Cortex of kidney (tissue), 1 donor: ENCODE data around the gene NOS3.

Experiments
- DNase-seq: peaks from one replicate; lab custom pipeline; 2025; lab: John Stamatoyannopoulos, UW

Gene NOS3

DNA sequence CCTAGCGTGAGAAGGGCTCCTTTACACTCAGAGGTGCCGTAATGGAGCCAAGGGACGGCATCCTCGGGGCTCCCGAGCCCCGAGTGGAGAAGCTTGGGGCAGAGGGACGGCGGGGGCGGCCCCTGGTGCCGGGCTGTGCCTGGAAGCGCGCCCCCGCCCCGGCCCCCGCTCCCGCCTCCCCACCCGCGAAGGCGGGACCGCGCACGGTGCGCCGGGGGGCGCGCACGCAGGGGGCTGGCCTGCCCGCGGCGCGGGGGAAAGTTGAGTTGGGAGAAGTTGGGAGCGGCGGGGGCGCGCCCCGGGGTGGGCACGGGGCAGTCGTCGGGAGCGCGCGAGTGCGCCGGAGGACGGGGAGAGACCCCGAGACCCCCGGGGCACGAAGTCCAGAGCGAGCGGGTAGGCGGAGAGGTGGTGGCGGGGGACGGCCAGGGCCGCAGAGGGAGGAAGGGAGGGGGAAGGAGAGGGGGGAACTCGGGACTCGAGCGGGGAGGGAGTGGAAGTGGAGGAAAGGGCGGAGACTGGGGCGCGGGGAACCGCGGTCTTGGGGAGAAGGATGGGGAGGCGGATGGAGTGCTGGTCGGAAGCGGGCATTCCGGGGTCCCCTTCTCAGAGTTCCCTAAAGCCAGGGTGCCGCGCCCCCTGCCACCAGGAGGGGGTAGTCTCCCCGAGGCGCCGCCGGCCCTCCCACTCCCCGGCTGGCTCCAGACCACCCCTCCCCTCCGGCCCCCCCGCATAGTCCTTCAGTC, 68.7 kb downstream of the NOS3 start, which contains the start of gene SLC4A2:
TSS of gene SLC4A2 (plus strand) at position 223 of the 746 bp plus-strand sequence. CDS start 2,399 bp downstream, outside the sequence.
- peak; percentile 26 for DNase-seq

DNA sequence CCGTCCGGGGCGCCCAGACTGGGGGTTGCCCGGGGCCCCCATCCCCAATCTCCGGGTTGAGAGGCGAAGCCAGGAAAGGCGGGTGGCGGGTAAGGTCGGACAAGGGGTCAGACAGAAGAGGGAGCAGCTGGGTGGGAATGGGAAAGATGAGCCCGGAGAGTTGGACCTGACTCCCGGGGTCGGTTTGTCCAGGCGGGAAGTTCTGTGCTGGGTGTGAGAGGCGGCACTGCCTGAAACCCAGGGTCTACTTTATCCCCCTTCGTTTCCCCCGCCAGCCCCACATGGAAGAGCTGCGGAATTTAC, 69.2 kb downstream of the NOS3 start:
- DNase-seq, result no peak

DNA sequence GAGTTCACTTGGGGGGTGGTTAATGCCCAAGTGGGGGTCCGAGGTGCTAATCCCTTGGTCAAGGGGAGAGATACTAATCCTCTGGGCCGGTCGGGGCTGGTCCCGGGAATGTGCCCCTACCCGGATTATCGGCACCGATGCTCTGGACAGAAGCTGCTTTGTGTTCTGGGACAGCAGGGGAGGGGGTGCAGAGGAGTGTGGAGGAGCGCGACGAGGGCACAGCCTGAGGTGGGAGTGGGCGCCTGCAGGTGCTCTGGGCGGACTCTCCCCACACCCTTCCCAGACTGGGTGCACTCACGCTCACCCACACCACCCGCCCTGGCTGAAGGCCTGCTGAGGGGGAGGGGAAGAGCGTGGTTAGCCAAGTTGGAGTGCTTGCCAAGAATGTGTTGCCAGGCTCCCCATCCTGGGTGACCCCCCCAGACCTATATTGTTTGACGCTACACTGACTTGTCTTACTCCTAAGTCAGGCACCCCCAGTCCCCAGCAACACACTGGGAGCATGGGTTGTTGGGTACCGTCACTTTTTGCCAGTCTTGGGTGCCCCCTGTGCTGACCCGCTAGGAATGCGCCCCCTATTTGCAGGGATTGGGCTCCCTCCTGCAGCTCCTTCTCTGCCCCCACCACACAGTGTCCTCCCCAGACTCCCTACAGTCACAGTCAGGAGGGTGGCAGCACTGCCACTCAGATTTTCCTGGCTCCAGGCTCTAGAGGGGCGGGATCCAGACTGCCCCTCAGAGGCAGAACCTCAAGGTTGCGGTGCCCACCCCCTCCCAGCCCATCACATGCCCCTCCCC, 69.8 kb downstream of the NOS3 start:
- no peak for DNase-seq

DNA sequence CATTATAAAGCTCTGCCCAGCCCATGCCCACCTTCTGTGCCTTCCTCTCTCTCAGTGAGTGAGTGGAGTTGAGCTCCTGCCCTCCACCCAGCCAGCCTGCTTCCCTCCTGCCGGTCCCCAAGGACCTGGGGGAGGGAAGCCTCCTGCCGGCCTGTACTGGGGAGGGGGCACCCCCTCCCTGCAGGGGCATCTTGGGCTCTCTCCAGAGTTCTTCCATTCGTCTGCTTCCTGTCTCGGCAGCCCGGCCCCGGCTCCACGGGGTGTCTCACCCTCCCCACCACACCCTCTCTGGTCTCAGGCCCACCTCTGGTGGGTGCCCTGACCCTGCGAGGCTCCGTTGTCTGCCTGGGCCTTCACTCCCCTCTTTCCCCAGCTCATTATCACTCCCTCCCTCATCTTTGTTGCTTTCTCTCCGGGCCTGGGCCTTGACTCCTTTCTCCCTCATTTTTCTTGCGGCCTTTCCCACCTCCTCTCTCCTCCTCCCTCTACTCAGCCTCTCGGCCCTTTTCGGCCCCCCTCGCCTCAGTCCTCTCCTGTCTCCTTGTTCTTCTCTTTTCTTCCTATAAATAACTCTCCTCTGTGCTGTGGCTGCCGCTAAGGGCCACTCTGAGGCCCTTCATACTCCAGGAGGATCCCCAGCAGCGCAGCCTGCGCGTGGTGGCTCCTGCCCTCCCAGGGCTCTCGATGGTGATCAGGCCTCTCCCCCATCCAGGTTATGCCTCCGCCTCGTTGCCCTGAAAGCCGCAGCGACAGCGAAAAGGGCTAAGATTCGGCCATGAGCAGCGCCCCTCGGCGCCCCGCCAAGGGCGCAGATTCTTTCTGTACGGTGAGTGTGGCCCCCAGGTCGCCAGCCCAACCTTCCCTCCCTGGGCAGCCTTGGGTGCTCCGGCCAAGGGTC, 70.6 kb downstream of the NOS3 start:
- DNase-seq, result no peak

DNA sequence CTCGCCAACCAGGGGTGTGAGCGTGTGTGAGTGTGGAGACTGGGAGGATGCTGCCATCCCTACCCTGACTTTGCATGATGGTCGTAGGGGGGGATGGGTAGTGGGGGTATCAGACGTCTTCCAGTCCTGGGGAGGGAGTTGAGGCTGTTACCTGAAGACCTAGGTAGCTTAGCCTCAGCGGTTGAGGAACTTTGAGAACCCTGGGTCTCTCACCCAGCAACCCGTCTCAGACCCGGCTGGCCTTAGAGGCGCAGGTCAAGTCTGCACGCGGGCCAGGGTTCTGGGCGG, 71.2 kb downstream of the NOS3 start:
- DNase-seq, result no peak

DNA sequence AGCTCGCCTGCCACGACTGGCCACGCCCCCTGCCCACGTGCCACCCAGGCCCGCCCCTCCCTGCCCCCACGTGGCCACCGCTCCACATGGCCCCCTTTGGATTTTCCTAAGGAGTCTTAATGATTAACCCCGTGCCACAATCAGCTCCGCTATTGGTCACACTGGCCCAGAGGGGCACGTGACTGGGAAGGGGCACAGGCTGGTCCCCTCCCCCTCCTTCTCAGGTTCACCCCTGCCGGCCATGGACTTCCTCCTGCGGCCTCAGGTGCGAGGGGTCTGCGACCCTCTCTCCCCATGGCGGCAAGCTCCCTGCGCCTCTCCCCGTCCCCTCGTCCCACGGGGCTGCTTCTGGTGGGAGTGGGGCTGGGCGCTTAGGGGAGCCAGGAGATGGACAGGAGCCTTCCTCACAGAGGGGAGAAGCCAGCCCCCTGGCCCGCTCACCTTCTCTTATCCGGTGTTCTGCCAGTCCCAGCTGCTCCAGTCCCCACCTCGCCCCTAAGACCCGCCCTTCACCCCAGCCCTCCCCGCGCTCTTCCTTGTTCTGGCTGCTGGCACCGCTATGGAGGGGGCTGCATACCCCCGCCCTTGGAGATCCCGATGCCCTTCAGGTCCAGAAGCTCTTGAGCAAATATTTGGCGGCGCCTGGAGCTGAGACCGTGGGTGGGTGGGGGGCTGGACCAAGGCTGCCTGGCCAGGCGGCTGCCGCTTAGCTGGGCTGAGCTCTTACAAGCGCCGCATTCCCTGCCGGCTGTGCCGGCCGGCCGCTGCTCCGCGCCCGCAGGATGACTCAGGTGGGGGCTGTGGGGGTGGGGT, 71.8 kb downstream of the NOS3 start:
- DNase-seq, result peak; percentile 36

DNA sequence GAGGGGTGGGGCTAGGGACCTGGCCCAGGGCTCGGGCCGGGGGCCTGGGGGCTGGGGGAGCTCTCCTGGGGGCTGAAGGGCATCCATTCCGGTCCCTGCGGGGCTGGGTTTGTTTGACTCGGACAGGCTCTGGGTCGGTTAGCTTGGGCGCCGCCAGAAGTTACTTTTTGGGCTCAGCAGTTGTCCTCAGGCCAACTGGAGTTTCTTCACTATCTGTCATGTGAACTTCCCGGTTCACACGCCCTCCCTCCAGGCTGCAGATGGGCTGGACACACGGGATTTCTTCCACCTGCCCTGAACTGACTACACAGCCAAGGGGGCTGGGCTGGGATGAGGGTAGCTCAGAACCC, 72.4 kb downstream of the NOS3 start:
- DNase-seq, result no peak
